Stimulated activated CD8-positive, alpha-beta memory T cell treated with anti-CD3 and anti-CD28 coated beads, Interleukin-7, amount 100 ng/mL, for 1 hour (primary cell): ENCODE measurements around the gene OR2D2.
"Not testable (repeated sequence)": the region's sequence is repeated elsewhere in the genome, so short reads cannot be mapped to it uniquely, and the experiment has no call there.

ENCODE experiments used
- DNase-seq, 2 donors: peaks; one replicate each; pipeline ENCODE4 v3.0.0-alpha.2; 2020; ENCODE audit warnings: low read depth in 2 of 2

OR2D2 gene, protein sequence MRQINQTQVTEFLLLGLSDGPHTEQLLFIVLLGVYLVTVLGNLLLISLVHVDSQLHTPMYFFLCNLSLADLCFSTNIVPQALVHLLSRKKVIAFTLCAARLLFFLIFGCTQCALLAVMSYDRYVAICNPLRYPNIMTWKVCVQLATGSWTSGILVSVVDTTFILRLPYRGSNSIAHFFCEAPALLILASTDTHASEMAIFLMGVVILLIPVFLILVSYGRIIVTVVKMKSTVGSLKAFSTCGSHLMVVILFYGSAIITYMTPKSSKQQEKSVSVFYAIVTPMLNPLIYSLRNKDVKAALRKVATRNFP

DNA sequence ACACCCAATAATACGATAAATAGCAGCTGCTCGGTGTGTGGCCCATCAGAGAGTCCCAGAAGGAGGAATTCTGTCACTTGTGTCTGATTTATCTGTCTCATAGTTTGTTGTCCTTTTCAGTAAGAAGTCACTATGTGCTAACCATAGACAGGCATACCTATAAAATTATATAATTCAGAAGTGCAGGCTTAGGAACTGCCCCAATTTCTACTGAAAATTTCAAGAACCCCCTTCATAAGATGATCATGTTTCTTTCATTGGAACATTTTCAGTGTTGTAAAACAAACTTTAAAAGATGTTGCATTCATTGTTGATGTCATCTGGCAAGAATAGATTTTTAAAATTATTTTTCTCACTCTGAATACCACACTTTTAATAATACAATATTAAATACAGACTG, at the start of gene OR2D2:
Gene OR2D2, minus strand, starts transcription at position 101 of the 400 bp plus-strand sequence. Its CDS starts 0 bp downstream, at position 101.
- no peak for DNase-seq

DNA sequence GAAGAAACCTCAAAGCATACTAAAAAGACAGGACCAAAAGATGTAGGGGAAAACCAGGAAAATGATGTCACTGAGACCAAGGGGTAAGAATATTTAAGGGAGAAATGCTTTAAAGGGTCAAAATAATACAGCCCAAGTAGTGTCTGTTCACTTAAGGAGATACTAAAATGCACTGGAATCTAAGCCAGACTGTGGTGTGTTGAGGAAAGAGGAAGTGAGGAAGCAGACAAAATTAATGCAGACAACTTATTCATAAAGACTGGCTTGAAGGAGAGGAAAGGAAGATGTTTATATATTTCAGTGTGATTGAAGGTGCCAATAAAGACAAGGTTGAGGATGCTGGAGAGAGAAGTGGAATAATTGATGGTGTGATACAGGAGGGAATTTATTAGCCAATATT, 49.7 kb upstream of the OR2D2 start:
- no peak for DNase-seq

DNA sequence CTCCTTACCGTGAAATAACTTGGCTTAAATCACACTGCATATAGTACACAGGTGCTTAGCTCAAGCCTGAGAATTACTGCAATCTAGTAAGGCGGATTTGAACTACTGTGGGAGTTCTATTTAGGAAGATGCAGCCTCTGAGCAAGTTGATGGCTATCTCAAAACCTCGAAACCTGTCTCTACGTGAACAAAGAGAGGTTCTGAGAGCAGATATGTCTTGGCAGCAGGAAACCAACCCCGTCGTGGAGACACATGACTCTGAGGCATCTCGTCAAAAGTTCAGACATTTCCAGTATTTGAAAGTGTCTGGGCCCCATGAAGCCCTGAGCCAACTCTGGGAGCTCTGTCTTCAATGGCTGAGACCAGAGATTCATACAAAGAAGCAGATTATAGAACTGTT, 39.8 kb upstream of the OR2D2 start:
- DNase-seq, result no peak

DNA sequence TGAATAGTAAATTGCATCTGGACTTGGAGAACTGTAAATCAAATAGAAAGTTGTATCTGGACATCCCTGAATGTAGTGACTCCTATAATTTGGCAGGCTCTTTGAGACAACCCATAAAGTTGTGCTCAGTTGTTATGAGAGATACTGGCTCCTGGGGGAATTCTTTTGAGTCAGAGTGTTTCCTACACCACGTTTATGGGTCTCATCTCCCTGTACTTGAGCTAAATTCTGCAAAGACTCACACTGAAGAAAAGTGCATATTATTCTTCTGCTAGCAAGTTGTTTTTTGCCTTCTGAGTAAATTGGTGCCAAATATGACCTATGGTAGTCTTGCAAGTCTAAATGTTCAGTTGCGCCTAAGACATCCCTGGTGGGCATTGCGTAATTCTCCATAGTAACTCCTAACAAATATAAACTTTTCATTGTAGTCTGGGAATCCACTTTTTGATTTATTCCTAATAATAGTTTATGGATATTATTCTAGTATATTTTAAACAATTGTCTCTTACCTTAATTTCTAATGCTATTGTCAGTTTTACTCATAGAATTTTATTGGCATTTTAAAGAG, 38.9 kb upstream of the OR2D2 start:
- DNase-seq, result no peak

DNA sequence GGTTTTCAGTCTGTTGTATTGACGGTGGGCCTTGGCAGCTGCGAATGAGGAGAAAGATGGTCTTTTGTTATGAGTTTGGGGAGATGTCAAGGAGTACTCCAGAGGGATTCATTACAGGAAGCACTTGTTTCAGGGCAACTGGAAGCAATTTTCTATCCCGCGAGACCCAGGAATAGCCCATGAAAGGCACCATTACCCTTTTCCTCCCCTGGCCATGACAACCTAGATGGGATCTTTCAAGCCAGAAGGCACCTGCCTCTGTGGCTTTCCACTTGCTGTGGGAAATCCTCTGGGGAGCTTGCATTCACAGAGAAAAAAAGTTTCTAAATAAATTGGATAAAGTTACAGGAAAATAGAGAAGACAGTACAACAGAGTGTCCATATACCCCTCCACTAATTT, 36.6 kb upstream of the OR2D2 start:
- no peak for DNase-seq

DNA sequence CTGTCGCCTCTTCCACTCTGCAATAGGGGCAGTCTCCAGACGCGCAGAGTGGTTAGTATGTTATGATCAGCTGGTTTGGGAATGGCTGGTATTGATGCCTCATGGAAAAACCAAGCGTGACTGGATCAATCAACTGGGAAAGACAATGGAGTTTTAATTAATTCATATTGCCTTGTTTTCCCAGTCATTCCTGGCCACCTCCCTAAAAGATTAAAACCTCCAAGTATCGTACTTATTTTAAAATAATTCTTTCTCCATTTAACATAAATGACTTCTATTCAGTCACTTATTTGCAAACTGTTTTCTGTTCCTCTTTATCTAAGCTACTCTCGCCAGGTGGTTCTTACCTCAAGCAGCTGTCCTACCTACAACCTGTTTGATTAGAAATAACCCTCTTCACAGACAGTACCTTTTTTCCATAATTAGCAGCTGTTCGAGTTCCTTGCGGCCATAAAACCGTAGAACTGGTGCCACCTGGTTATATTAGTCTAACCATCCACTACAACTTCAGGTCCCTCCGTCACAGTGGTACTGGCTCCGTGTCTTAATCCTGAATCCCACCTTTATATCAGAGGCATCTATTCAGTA, 34.8 kb upstream of the OR2D2 start:
- DNase-seq, result no peak

DNA sequence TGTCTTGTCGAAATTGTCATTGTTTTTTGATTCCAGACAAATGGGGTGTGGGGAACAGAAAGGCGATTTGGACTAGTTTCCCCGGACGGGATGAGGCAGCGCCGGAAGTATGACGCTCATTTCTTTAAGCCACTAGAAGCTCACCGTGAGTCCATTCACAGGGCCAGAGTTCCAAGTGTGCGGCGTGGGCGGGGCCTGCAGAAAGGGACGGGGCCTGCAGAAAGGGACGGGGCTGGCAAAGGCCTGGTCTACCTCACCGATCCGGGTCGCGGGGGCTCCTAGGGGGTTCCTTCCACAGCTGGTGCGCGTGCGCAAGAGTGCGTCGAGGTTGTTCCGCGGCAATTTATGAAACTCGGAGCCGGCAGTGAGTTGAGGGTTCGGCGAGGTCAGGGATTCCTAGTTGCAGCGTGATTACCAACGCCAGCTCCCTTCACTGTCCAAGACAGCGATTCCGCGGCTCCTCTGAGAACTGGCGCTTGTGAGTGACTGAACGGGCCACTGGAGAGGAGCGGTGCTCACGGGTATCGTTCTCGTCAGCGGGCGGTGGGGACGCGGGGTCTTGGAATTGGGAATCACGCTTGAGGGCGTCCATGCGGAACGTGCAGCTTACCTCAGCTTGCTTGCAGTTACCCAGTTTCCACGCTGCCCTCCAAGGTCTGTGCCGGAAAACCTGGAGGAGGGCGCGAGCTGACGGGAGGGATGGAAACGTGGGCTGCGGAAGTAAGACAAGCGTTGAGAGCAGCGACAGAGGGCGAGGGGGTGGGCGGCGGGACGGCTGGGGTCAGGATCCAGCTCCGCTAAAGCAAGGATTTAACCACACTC, 34.1 kb upstream of the OR2D2 start, which contains the start of gene ZNF215:
Gene ZNF215, plus strand, starts transcription at position 219 of the 822 bp plus-strand sequence. CDS start 5,847 bp downstream, outside the sequence.
- no peak for DNase-seq

DNA sequence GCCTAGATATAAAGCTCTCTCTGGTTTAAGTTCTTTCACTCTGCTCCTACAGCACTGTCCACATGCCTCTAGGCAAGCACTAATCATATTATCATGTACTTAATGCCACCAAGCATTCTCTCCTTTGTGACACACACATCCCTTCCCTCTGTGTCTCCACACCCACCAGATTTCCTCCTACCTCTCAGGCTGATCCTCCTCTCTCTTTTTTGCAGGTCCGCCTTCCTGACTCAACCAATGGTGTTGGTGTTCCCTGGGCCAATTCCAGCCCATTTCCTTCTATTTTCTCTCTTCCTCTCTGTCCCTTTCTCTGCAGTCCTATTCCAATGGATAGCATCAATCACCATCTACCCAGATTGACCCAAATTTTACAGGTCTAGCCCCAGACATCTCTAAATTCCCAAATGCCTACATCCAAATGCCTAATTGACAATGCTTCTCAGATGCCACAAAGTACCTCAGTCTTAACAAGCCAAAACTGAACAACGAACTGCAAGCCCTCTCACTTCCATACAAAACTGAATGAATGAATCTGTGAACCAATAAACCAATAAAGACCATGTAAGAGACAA, 33.4 kb upstream of the OR2D2 start:
- DNase-seq, result no peak

DNA sequence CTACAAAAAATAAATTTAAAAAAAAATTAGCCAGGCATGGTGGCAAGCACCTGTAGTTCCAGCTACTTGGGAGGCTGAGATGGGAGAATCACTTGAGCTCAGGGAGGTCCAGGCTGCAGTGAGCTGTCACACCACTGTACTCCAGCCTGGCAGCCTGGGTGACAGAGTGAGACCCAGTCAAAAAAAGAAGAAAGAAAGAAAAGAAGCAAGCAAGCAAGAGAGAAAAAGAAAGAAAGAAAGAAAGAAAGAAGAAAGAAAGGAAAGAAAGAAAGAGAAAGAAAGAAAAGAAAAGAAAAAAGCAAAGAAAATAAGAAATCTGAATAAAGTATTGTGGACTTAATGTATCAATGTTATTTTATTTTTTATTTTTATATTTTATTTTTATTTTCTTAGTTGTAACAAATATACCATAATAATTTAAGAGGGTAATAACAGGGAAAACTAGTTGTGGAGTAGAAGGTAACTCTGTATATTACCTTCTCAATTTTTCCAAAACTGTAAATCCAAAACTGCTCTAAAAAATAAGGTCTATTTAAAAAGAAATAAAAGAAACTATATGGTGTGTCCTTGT, 32.8 kb upstream of the OR2D2 start:
- no peak for DNase-seq

DNA sequence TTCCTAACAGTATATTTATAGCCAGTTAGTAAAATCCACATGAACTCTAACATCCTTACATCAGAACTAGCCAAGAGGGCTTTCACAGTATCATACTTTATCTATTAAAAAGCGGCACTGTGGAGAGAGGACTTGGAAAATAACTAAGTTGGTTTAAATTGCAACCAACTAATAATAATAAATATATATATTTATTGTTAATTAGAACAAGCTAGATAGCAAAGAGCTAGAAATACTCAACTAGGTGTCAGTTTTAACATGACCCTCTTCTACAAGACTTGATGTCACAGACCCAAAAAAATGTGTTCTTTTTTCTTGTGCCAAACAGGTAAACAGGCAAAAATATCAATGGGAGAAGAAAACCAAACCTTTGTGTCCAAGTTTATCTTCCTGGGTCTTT, 28.4 kb upstream of the OR2D2 start, which contains the start of gene OR2D3:
Gene OR2D3, plus strand, starts transcription at position 301 of the 400 bp plus-strand sequence. Its CDS starts 0 bp downstream, at position 301.
- no peak for DNase-seq

DNA sequence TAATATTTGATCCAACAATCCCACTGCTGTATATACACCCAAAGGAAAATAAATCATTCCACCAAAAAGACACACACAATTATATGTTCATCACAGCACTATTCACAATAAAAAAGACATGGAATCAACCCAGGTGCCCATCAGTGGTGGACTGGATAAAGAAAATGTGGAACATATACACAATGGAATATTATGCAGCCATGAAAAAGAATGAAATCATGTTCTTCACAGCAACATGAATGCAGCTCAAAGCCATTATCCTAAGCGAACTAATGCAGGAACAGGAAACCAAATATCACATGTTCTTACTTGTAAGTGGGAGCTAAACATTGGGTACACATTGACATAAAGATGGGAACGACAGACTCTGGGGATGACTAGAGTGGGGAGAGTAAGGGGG, 27.4 kb upstream of the OR2D2 start:
- no peak for DNase-seq

DNA sequence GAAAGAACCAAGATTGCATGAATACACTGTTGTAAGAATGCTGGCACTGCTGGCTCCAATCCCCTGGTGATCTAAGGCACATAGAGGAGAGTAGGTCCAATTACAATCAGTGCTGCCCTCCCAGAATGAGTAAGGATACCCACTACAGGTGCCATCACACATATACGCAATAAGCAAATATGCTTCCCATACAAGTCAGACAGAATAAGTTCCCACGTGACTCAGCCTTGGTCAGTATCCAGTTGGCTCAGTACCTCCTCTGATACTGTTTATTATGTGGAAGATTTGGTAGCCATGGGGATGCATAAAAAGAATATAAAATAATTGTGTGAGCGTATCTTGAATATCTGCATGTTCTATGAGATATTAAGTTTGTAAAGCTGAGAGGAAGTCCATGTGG, 19.6 kb upstream of the OR2D2 start:
- DNase-seq, result no peak

DNA sequence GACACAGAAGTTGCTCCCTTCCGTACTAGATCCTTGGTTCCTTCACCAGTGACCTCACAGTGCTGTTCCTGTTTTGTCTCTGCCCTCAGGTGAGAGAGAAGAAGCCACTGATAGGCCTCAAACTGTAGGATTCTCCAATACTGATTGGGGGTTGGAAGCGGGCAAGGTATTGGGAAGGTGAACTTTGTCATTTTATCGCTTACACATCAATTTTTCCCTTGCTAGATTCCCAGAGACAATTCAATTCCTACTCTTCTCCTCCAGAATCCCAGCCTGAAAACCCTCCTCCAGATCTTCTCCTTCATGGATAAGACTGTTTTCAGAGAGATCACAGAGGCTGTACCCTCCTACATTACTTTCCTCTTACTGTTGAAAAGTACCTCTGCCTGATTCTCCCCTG, 19.1 kb upstream of the OR2D2 start:
- no peak for DNase-seq

DNA sequence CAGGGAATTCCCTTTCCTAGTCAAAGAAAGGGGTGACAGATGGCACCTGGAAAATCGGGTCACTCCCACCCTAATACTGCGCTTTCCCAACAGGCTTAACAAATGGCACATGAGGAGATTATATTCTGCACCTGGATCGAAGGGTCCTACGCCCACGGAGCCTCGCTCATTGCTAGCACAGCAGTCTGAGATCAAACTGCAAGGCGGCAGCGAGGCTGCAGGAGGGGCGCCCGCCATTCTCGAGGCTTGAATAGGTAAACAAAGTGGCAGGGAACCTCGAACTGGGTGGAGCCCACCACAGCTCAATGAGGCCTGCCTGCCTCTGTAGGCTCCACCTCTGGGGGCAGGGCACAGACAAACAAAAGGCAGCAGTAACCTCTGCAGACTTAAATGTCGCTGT, 12.5 kb upstream of the OR2D2 start:
- not testable (repeated sequence) for DNase-seq

DNA sequence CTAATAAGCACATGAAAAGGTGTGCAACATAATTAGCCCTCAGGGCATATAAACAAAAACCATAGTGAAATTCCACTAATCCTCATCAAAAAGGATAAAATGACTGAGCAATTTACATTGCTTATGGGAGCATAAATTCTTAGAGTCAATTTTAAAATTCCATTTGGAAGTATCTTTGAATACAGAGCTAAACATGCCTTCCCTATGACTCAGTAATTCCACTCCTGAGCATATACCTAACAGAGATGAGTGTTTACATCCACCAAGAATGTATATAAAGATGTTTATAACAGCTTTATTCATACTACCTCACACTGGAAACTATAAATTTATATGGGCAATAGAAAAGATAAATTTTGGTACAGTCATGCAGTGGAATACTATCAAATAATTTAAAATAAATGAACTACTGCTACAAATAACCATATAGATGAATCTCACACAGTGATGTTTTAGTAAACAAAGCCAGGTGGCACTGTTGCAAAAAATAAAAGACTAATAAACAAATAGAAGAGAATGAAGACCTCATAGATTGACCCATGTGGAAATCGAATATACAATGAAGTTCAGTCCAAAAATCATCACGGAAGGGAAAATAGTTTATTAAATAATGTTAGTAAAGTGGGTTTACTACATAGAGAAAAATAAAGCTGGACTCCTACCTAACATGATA, 8.2 kb upstream of the OR2D2 start:
- no peak for DNase-seq

DNA sequence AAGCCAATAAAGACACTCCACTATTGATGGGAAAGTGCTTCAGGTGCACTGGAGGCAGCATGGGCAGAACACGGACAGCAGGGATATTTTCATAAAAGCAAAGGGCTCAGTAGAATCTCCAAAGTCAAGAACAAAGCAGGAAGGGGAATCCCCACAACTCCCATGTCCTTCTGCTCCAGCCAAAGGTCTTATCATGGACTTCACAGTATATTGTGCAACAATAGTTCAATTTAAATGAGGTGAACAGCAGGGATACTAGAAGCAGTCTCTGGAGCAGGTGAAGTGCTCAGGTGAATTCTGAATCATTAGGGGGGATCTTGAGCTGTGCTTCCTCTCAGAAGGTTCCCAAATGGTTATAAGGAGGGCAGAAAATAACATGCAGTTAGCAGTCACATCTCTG, 6.6 kb upstream of the OR2D2 start:
- no peak for DNase-seq

DNA sequence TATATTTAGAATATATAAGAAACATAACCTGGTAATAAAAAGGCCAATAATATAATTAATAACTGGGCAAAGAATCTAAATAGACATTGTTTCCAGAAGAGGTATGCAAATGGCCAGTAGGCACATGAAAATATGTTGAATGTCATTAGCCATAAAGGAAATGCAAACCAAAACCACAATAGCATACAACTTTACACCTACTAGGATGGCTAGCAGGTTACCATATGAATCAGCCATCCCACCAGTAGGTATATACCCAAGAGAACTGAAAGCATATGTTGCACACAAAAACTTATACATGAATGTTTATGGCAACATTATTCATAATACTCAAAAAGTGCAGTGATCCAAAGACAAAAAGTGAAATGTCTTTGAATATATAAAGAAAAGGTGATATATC, 2.7 kb upstream of the OR2D2 start:
- DNase-seq, result no peak

DNA sequence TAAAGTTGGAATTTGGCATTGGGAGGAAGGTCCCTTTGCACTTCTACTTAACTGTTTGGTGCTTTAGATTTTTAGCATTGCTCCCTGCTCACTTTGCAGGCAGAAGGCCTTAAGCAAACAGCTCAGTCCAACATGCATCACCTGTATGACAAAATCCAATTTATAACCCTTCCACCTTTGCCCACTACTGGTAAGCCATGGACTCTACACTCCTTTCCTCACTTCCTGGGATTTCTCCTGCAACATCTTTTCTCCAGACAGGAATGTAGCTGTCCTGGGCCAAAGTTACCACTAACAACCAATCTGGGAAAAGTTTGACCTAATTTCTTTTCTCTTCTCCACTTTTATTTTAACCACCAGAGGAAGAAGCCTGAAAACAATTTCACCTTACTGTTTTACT, 1.8 kb upstream of the OR2D2 start:
- DNase-seq, result no peak

DNA sequence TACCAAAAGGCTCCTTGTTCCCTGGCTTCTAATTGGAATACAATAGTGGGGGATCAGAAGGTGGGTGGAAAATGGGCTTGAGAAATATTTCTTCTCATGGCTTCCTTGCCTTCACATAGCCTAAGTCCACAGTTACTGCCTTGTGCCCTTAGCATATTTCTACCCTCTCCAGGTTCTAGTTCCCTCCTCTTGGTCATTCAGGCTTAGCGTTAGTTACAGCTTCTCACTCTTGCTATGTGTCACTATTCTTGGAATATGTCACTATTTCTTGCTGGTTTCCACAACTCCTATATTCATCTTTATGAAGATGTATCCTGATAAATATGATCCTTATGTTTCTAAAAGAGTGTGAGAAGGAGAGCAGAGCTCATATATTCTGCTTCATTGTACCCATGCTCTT, 2.5 kb downstream of the OR2D2 start:
- no peak for DNase-seq

DNA sequence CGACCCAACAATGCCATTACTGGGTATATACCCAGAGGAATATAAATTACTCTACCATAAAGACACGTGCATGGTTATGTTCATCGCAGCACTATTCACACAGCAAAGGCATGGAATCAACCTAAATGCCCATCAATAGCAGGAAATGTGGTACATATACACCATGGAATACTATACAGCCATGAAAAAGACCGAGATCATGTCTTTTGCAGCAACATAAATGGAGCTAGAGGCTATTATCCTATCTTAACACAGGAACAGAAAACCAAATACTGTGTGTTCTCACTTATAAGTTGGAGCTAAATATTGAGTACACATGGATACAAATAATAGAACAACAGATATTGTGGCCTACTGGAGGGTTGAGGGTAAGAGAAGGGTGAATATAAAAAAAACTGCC, 3.5 kb downstream of the OR2D2 start:
- DNase-seq, result no peak

DNA sequence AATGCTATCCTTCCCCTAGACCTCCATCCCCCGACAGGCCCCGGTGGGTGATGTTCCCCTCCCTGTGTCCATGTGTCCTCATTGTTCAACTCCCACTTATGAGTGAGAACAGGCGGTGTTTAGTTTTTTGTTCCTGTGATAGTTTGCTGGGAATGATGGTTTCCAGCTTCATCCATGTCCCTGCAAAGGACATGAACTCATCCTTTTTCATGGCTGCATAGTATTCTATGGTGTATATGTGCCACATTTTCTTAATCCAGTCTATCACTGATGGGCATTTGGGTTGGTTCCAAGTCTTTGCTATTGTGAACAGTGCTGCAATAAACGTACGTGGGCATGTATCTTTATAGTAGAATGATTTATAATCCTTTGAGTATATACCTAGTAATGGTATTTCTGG, 4.6 kb downstream of the OR2D2 start:
- DNase-seq, result not testable (repeated sequence)
